GM20431 (cell line): ENCODE data around the gene TMTC2.
"Not testable (repeated sequence)": the region's sequence is repeated elsewhere in the genome, so short reads cannot be mapped to it uniquely, and the experiment has no call there.

Experiments used
- in situ Hi-C: fragments of 300-500 bp; cut with MseI, MboI; formaldehyde crosslinking; loops from one replicate; pipeline ENCODE4 v1.15.0; 2020; ENCODE audit warnings: low sequenced_read_pairs; ENCODE audit not compliant: unreplicated experiment

The TMTC2 gene

GRCh38 chr12:82833481-82833880 is 146.8 kb downstream of the TMTC2 start:
- in situ Hi-C loops, result no loop called here

- in situ Hi-C loops, result no loop called here
These were observed 148.5 kb downstream of the TMTC2 start for GRCh38 chr12:82835217-82835616.

- in situ Hi-C loops, result no loop called here
These were observed 151.4 kb downstream of the TMTC2 start for GRCh38 chr12:82838131-82838551.

- in situ Hi-C loops, result no loop called here
These were observed 152.1 kb downstream of the TMTC2 start for GRCh38 chr12:82838827-82839226.

GRCh38 chr12:82839796-82840195 is 153.1 kb downstream of the TMTC2 start:
- in situ Hi-C loops, result no loop called here

- in situ Hi-C loops, result no loop called here
These were observed 154.8 kb downstream of the TMTC2 start for GRCh38 chr12:82841487-82841904.

GRCh38 chr12:82842480-82842879 is 155.8 kb downstream of the TMTC2 start:
- in situ Hi-C loops, result no loop called here

- in situ Hi-C loops, result not testable (repeated sequence)
These were observed 158.4 kb downstream of the TMTC2 start for GRCh38 chr12:82845076-82845475.

GRCh38 chr12:82848845-82849244 is 162.1 kb downstream of the TMTC2 start:
- in situ Hi-C loops, result no loop called here

GRCh38 chr12:82852529-82852928 is 165.8 kb downstream of the TMTC2 start:
- in situ Hi-C loops, result no loop called here

- in situ Hi-C loops, result no loop called here
These were observed 169.2 kb downstream of the TMTC2 start for GRCh38 chr12:82855872-82856271.

GRCh38 chr12:82857276-82857675 is 170.6 kb downstream of the TMTC2 start:
- in situ Hi-C loops, result no loop called here

GRCh38 chr12:82857911-82858533 is 171.3 kb downstream of the TMTC2 start:
- in situ Hi-C loops, result no loop called here

GRCh38 chr12:82858534-82858917 is 171.8 kb downstream of the TMTC2 start:
- in situ Hi-C loops, result no loop called here

- in situ Hi-C loops, result no loop called here
These were observed 175.5 kb downstream of the TMTC2 start for GRCh38 chr12:82862069-82862841.

- in situ Hi-C loops, result no loop called here
These were observed 176.4 kb downstream of the TMTC2 start for GRCh38 chr12:82862876-82863649.

- in situ Hi-C loops, result no loop called here
These were observed 179.6 kb downstream of the TMTC2 start for GRCh38 chr12:82866227-82866775.

- in situ Hi-C loops, result no loop called here
These were observed 180.2 kb downstream of the TMTC2 start for GRCh38 chr12:82866946-82867345.

GRCh38 chr12:82867762-82868500 is 181.2 kb downstream of the TMTC2 start:
- in situ Hi-C loops, result no loop called here

- in situ Hi-C loops, result no loop called here
These were observed 184.2 kb downstream of the TMTC2 start for GRCh38 chr12:82870771-82871377.
